GM18858 (cell line): Measurements from ENCODE around the gene NOLC1.
A peak's percentile ranks its signal among the peaks of the same experiment; 100 is the strongest.

ENCODE experiments used
- ATAC-seq: cut with Tn5 transposase; IDR thresholded peaks from one replicate; pipeline ENCODE4 v1.9.1; 2021; ENCODE audit not compliant: unreplicated experiment

NOLC1 gene

DNA sequence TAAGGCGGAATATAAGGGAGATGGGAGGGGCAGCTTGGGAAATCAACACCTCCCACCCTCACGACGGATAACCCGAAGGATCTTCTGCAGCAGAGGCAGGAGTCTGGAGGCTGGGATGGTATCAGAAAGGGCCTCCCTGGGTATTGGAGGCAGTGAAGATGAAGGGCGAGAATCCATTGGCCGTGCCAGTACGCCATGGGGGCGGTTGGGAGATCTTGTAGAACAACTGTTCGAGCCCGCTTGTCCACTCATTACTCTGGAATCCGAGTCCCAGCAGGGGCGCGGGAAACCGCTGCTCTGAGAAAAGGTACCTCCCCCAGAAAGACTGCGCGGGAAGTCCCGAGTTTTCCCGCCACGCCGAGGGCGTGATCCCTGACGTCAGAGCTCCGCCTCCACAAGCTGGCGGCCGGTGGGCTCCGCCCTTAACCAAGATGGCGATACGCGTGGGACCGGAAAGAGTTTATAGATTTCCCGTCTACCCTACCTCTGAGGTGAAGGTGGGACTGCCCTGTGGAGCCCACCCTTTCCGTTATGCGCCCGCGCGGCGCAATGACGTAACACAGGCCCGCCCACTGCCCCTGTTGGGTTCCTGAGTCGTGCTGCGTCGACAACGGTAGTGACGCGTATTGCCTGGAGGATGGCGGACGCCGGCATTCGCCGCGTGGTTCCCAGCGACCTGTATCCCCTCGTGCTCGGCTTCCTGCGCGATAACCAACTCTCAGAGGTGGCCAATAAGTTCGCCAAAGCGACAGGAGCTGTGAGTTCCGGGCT, at the start of gene NOLC1:
TSS of gene NOLC1 (plus strand) at position 616 of the 771 bp plus-strand sequence. CDS start at position 638, 22 bp downstream.
- ATAC-seq, result peak; percentile 89

GRCh38 chr10:102102421-102102820, 49.8 kb upstream of the NOLC1 start:
- ATAC-seq, result no peak

- no peak for ATAC-seq
Measured at GRCh38 chr10:102106998-102107397, 45.2 kb upstream of the NOLC1 start.

DNA sequence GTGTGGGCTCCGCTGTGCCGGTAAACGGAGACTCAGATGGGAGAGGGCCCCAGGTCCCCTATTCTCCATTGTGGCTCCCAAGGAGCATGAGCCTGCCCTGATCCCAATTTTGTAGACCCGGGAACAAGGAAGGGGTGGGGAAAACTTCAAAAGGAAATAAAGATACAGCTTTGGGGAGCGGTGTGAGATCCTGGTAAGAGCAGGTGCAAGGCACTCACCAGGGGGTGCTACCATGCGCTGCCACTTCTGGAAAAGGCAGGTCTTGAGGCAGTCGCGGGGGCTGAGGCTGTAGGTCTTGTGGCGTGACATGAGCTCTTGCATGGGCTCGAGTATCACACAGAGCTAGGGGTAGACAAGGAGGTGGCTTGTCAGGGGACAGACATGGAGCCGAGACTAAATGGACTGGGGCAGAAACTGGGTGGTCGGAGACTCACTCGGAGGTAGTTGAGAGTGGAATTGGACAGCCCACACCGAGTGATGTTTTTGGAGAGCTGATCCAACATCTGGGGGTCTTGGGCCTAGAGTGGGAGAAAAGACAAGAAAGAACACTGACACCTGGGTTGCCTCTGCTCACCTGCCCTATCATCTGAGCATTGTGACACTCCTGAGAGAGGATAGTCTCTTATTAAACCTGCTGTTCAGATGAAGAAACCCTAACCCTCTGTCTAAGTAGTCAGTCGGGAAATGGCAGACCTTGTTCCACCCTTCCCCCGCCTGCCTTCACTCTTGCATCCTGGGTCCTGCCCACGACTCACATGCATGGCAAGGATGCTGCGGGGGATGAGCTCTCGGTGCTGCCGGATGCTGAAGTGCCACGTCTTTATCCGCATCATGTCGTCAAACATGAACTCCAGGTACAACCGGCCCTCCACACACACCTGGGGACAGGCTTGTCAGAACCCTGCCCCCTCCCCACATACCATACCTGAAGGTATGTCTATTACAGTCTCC, 42.7 kb upstream of the NOLC1 start:
- ATAC-seq, result no peak

DNA sequence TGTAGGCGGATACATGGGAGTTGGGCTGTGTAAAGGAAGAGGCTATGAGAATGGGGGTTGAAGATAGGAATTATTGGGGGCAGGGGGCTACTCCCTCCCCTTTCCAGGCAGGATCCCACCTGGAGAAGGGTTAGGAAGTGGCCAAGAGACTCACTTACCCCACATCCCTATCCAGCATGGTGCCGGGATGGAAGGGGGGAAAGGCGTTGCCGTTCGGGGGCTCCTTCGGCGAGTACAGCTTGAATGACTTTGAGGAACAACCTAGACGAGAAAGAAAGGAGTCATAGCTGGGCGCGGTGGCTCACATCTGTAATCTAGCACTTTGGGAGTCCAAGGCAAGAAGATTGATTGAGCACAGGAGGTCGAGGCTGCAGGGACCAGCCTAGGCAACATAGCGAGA, 40.9 kb upstream of the NOLC1 start:
- no peak for ATAC-seq

DNA sequence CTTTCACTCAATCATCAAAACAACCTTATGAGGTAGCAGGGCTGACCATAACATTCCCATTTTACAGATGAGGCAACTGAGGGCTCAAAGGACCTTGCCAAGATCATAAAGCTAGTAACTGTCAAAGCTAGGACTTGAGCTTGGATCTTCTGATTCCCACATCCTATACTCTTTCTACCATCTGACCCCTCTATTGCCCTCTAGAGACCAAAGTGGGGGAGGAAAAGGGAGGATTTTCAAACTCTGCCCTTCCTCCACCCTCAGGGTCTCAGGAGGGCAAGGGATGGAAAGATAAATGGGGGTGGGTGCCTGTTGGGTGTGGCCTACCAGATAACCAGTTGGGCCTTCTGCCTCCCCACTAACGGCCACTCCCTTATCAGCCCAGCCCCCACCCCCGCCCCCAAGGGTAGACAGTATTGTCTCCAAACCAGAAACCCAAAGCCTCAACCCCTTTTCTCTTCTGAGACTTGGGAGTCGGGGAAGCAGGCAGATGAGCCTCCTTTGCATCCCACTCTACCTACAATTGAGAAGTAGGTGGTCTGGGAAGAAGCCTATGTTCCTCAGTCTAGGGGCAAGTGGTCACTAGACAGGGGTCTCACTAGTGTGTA, 39.9 kb upstream of the NOLC1 start:
- ATAC-seq, result no peak

DNA sequence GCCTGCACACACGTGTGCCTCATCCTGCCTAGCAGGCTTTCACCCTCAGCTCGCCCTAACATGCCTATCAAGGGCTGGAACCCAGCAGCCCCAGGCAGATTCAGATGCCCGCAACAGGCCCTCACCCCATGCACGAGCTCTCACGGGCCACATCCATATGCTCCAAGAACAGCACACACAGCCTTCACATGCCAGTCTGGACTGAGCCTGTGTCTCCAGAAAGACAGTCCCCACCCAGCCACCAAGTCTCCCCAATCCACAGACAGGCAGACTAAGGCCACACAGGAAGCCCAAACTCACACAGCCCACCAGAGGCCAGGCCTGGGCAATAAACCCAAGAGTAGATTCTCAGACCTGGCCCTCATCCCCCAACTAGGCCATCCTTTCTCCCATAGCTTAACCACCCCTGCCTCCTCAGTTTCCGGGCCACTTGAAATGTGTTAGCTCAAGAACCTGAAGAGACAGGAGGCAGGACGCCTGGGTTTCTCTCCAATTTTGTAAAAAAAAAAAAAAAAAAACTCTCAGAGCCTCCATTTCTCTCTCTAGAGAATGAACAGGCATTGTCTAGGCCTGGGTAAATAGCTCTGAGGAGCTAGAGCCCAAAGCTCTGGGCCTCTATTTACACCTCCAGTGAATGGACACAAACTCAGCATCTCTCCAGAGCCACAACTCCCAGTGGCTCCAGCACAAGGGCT, 38.8 kb upstream of the NOLC1 start:
- ATAC-seq, result no peak

DNA sequence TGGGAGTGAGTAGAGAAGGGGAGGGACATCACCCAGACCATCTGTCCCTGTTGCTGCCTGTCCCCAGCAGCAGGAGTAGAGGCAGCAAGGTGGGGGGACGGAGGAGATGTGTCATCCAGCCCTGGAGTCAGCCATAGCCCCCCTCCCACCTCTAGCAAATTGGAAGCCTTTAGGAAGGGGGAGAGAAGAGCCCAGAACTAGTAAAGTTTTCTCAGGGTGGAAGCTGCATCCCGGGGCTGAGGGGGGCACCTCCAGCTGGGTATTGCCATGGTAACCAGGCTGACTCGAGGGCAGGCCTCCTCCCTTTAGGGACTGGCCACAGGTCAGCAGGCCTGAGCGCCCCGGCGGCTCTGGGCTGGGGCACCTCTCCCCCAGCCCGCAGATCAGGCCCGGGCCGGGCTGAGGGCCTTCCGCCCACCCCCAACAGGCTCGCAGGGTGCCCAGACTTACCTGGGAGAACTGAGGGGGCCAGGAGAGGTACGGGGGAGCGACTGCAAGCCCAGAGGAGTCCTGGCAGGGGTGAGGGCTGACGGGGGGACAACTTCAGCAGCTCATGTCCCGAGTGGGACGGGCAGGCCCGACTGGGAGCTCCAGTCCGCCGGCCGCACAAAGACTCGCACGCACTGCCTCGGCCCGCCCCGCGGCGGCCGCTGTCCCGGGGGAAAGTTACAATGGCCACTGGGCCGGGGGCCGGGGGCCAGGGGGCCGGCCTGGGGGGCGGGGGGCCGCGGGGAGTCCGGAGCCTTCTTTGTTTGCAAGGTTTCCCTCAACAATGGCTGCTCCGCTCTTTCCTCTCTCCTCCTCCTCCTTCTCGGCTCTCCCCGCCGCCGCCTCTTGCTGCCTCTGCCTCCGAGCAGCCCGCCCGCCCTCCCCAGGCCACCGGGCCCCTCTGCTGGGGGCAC, 38.0 kb upstream of the NOLC1 start:
- no peak for ATAC-seq

GRCh38 chr10:102114861-102115618, 37.1 kb upstream of the NOLC1 start:
- ATAC-seq, result peak; percentile 50

- no peak for ATAC-seq
Measured at GRCh38 chr10:102115775-102116174, 36.4 kb upstream of the NOLC1 start.

DNA sequence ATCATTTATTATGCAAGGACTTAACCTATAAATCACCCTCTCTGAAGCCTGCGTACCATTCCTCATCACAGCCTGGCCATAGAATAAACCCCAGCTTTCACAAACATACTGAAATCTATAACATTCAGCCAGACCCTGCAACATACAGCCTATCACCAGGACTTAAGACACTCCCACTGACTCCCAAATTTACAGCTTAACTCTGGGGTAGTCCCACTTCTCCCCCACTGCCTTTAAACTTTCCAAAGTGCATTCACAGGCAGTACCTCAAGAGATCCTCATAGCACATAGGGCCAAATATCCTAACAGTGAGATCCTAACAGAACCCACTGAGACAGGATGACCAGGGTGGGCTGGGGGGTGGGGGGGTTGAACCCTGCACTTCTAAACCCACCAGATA, 35.5 kb upstream of the NOLC1 start:
- no peak for ATAC-seq

DNA sequence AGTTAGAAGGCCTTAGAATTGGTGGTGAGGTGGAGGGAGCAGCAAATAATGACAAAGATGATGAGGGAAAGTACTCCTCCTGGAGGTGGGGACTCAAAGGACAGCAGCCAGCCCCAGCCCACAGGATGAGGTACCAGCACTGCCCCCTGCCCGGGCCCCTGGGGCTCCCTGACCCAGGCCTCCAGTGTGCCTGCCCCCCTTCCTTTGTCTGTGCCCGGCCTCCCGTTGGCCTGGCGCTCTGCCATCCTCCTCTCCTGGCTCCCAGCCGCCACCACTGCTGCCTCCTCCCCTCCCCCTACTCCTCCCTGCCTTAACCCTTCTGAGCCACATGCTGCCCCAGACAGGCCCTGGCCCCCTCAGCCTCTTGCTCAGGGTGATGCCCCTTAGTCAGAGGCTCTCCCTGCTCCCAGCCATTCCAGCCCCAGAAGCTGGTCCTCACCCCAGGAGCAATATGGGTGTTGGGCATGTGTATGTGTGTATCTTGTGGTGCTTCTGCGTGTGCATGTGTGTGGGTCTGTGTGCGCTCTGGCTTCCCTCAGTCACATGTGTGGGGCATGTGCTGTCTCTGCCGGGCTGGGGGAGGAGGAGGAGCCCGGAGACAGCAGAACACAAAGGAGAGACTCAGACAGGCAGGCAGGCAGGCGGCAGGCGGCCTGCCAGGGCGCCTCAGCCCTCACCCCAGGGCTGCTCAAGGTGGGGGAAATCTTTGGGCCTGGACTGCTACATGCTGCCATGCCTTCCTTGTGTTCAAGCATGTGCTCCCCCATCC, 34.6 kb upstream of the NOLC1 start:
- ATAC-seq, result no peak

DNA sequence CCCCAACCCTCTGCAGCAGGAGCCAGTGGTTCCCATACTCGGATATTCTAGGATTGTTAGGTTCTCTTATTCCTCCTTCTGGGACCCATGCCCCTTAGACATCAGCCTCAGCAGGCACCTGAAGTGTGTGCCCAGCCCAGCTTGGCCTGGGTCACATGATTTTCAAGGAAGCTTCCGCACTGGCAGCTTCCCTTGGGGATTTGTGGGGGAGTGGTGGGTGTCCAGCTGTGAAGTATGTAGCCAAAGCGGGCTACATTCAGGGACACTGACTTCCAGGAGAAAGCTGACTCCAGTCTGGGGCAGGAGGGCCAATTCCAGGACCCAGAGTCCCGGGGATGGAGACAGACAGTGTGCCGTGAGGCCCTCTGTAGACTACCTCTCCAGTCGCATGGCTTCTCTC, 33.3 kb upstream of the NOLC1 start:
- no peak for ATAC-seq

GRCh38 chr10:102119417-102120141, 32.6 kb upstream of the NOLC1 start:
- ATAC-seq, result no peak

- peak; percentile 61 for ATAC-seq
Measured at GRCh38 chr10:102120142-102120990, 31.8 kb upstream of the NOLC1 start, which contains the start of gene LDB1. TSS of gene LDB1 (minus strand) at chr10:102120368. CDS start at chr10:102120110, 258 bp downstream.

GRCh38 chr10:102120991-102121738, 31.0 kb upstream of the NOLC1 start:
- ATAC-seq, result no peak
